Activated T-helper 1 cell treated with anti-CD3 and anti-CD28 coated beads, Interleukin-12 subunit alpha, Interleukin-12 subunit beta, Interleukin-2, Interleukin-4 antibody, amounts not matched to agents 30 ng/mL and 10 ng/mL and 1 ng/mL, durations not matched to agents 14 hours and 24 hours and 36 hours (primary cell): ENCODE measurements around the gene FCAMR. TPM values are rescaled to one million over a fixed set of nuclear protein-coding genes. Genes with fewer than 3 reads are reported as not detected.
A peak's percentile ranks its signal among the peaks of the same experiment; 100 is the strongest.

Experiments
- DNase-seq: peaks from one replicate; pipeline ENCODE4 v3.0.0; 2021; ENCODE audit warnings: low spot score
- H3K27ac Mint-ChIP-seq: one replicate; pipeline ENCODE4 v1.8.0; 2021; ENCODE audit warnings: mild to moderate bottlenecking, mixed read lengths
- H3K27me3 Mint-ChIP-seq: one replicate; pipeline ENCODE4 v1.8.0; 2022; ENCODE audit warnings: mild to moderate bottlenecking, moderate library complexity, mixed read lengths; ENCODE audit not compliant: insufficient read depth
- H3K36me3 Mint-ChIP-seq: one replicate; pipeline ENCODE4 v1.8.0; 2021; ENCODE audit warnings: low read depth, mixed read lengths
- H3K4me1 Mint-ChIP-seq: one replicate; pipeline ENCODE4 v1.8.0; 2021; ENCODE audit warnings: low read depth, mixed read lengths
- H3K4me3 Mint-ChIP-seq: one replicate; pipeline ENCODE4 v1.8.0; 2021; ENCODE audit warnings: mild to moderate bottlenecking, moderate library complexity, mixed read lengths
- H3K9me3 Mint-ChIP-seq: one replicate; pipeline ENCODE4 v1.8.0; 2021; ENCODE audit warnings: mixed read lengths
- intact Hi-C: fragments of 100-400 bp; cut with micrococcal nuclease; formaldehyde crosslinking; loops from one replicate; pipeline ENCODE4 v1.15.1; 2024
- total RNA-seq: library from RNA; stranded (reverse); gene quantifications from 2 replicates; pipeline ENCODE4 v1.2.3, GENCODE V29; 2022

The FCAMR gene
- total RNA-seq, 1 donor from 2014 or later: not detected

GRCh38 chr1:206963119-206963712, 7.0 kb downstream of the FCAMR start:
- no peak overlapping the region for H3K27ac Mint-ChIP-seq
- peaks cover 44% of the 10 kb centered on the region for H3K4me1 Mint-ChIP-seq
- no peaks in the 10 kb centered on the region for H3K27me3 Mint-ChIP-seq
- H3K9me3 Mint-ChIP-seq: no peaks in the 10 kb centered on the region
- no peak overlapping the region for H3K4me3 Mint-ChIP-seq
- intact Hi-C loops: no loop called here
- DNase-seq: no peak
- peaks cover 3% of the 10 kb centered on the region for H3K36me3 Mint-ChIP-seq

DNA sequence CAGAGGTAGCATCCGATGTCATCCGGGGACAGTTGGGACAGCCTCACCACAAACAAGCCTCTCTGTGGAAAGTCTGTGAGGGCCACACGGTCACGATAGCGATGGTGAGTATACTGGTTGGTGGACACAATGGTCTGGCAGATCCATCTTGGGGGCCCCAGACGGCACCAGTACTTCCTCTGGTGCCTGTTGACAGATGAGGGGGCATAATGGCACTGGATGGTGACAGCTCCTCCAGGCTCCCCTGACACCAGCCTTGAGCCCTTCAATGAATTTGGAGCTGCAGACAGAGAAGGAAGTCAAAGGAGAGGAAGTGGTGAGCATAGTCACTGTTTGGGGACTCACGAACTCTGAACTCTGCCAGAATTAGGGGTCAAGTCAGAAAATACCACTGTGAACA, 8.0 kb downstream of the FCAMR start:
- no peak for DNase-seq
- no peaks in the 10 kb centered on the region for H3K27me3 Mint-ChIP-seq
- H3K9me3 Mint-ChIP-seq: no peaks in the 10 kb centered on the region
- H3K27ac Mint-ChIP-seq: peak overlapping the region; percentile 11
- no peak overlapping the region for H3K4me3 Mint-ChIP-seq
- H3K36me3 Mint-ChIP-seq: peaks cover 3% of the 10 kb centered on the region
- intact Hi-C loops: no loop called here
- peaks cover 35% of the 10 kb centered on the region for H3K4me1 Mint-ChIP-seq

DNA sequence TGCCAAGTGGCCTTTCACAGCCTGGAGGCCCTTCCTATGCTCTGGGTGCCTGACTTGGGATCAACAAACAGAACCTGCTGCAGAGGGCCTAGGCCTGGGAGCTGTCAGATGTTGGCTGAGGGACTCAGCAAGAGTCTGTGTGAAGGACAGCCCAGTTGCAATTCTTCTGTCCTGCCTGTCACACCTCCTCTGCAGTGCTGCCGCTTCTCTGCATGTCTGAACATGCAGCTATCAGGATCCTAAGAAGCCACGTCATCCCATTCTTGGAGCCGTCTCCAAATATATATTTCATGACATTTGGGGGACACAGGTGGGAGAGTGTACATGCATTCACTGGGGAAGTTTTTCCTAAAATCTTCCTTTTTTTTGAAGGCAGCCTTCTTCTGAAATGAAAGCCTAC, 8.6 kb downstream of the FCAMR start:
- intact Hi-C loops: no loop called here

DNA sequence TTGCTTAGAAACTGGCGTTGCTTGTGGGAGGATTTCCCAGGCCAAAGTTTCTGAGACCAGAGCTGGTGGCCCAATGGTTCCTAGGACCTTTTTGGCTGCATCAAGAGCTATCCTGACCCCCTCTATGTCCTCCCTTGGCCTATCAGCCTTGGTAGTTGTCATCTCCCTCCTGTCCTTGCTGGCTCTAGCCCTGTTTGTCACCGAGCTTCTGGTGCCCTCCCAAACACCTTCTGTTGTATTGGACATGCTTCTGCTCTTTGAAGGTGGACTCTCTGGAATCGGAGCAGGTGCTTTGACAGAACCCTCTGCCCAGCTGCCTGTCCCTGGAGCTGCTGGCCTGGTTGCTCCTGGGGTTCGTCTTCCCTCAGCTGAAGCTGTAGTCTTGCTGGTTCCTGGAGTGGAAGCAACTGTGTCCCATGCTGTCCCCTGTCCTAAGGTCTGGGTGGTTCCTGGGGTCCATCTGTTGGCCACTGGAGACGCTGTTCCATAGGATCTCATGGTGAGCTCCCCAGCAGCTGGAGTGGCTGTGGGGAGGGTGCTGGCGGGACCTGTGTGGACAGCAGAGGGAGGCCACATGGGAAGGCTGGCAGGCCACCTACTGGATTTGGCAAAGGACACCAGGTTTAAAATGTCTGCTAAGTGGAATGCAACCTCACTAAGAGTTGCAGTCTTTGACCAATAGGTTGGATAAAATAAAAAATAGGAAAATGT, 9.4 kb downstream of the FCAMR start:
- peaks cover 3% of the 10 kb centered on the region for H3K36me3 Mint-ChIP-seq
- no peak for DNase-seq
- intact Hi-C loops: no loop called here
- no peaks in the 10 kb centered on the region for H3K9me3 Mint-ChIP-seq
- peaks cover 26% of the 10 kb centered on the region for H3K4me1 Mint-ChIP-seq
- H3K4me3 Mint-ChIP-seq: no peak overlapping the region
- no peaks in the 10 kb centered on the region for H3K27me3 Mint-ChIP-seq
- H3K27ac Mint-ChIP-seq: no peak overlapping the region

More for the DNA sequence above, 8.6 kb downstream of the FCAMR start:
- peaks cover 3% of the 10 kb centered on the region for H3K36me3 Mint-ChIP-seq
- no peak for DNase-seq
- no peaks in the 10 kb centered on the region for H3K9me3 Mint-ChIP-seq
- no peak overlapping the region for H3K27ac Mint-ChIP-seq
- peaks cover 29% of the 10 kb centered on the region for H3K4me1 Mint-ChIP-seq
- no peaks in the 10 kb centered on the region for H3K27me3 Mint-ChIP-seq
- H3K4me3 Mint-ChIP-seq: no peak overlapping the region

GRCh38 chr1:206958144-206958543, 12.1 kb downstream of the FCAMR start:
- no peak for DNase-seq

GRCh38 chr1:206957639-206958038, 12.6 kb downstream of the FCAMR start:
- intact Hi-C loops: no loop called here
- H3K9me3 Mint-ChIP-seq: no peaks in the 10 kb centered on the region
- no peak overlapping the region for H3K27ac Mint-ChIP-seq
- H3K4me3 Mint-ChIP-seq: no peak overlapping the region
- no peak for DNase-seq
- peaks cover 27% of the 10 kb centered on the region for H3K4me1 Mint-ChIP-seq
- no peaks in the 10 kb centered on the region for H3K27me3 Mint-ChIP-seq
- H3K36me3 Mint-ChIP-seq: no peaks in the 10 kb centered on the region

More at GRCh38 chr1:206958144-206958543, 12.1 kb downstream of the FCAMR start:
- Mint-ChIP-seq H3K4me3 (no peak overlapping the region), H3K4me1 (peaks cover 32% of the 10 kb centered on the region), H3K27me3 (no peaks in the 10 kb centered on the region), H3K36me3 (no peaks in the 10 kb centered on the region), H3K27ac (no peak overlapping the region), H3K9me3 (no peaks in the 10 kb centered on the region)
- intact Hi-C loops: no loop called here

DNA sequence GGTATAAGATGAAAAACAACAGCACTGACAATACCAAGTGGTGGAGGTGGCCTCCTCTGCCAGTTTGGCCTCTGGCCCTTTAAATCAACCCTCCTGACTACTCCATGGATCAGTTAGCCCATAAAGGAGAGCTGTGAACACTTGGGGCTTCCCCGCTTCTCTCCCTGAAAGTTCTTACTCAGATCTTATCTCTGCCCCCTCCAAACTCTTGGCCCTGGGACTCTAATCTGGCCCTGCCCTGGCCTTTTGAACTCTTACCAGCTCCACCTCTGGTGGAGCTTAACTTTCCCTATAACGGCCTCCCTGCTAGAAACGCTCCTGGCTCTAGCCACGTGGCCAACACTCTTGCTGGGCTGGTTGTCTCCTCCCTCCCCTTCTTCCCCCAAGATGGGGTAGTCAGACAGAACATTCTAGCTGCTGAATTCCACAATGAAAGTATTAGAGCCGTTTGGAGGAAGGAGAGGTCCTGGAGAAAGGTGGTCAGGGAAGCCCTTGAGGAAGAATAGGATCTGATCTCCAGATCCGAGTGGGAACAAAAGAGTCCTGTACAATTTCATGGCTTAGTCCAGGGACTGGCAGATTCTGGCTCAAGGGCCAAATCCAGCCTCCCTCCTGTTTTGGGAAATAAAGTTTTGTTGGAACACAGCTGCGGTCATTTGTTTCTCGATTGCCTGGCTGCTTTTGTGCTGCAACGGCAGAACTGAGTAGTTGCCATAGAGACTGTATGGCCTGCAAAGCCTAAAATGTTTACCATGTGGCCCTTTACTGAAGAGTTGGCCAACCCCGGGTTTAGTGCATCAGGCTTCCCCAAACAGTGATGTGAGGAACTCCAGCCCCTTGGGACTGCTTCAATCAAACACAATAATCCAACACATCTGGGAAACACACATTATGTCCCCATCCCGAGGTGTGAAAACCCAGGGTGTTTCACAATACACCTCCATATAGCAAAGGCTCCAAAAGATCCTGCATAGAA, 14.5 kb downstream of the FCAMR start:
- peaks cover 18% of the 10 kb centered on the region for H3K4me1 Mint-ChIP-seq
- intact Hi-C loops: no loop called here
- no peaks in the 10 kb centered on the region for H3K27me3 Mint-ChIP-seq
- H3K9me3 Mint-ChIP-seq: no peaks in the 10 kb centered on the region
- no peak for DNase-seq
- no peaks in the 10 kb centered on the region for H3K36me3 Mint-ChIP-seq
- no peak overlapping the region for H3K4me3 Mint-ChIP-seq
- H3K27ac Mint-ChIP-seq: no peak overlapping the region

DNA sequence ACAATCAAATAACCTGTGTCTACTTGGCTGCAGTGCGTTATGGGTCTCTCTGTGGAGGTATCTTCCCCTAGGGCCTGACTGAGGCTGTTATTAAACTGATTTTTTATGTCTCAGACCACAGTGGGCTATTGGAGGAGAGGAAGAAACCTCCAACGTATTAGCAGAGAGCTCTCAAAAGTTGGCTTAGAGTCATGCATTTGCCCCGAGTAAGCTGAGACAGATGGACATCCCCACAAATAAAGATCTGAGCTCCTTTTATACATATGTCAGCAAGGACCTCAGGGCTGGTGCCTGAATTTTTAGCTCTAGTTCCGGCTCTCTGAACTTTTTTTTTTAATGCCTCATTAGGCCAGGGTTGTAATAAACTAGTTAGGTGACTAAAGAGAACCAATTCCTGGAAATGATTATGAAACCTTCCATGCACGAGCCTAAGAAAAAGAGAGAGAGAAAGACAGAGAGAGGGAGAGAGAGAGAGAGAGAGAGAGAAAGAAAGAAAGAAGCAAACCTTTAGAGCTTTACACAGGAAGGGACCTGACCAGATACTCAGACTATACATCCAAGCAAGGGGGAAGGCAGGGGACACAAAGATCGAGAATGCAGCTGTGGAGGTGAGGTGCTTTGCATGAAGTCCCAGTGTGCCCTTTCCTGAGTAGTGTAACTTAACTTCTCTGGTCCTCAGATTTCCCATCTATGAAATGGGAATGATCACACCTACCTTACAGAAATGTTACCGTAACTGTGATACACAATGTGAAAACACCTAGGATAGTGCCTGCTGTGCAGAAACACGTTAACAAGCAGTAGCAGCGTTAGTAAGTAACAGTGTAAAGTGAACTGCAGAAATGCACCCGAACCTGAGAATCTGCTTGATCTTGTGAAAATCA, 15.6 kb downstream of the FCAMR start:
- no peak overlapping the region for H3K4me3 Mint-ChIP-seq
- H3K4me1 Mint-ChIP-seq: peaks cover 18% of the 10 kb centered on the region
- no peak for DNase-seq
- H3K27me3 Mint-ChIP-seq: no peaks in the 10 kb centered on the region
- peaks cover 1% of the 10 kb centered on the region for H3K36me3 Mint-ChIP-seq
- no peak overlapping the region for H3K27ac Mint-ChIP-seq
- intact Hi-C loops: no loop called here
- no peaks in the 10 kb centered on the region for H3K9me3 Mint-ChIP-seq

DNA sequence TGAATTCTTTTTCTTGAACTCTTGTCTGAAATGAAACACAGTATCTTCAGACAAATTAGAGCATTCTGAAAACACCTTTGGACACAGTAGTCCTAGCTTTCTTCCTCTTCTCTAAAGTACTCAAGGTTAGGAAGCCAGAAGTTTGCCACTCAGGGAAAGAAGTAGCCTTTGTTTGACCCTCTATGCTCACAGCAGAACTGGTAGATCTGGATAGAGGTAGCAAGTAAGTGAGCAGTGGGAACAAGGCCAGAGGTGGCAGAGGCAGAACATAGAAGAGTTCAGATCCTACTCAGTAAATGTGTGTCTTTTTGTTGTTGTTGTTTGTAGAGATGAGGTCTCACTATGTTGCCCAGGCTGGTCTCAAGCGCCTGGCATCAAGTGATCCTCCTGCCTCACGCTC, 16.6 kb downstream of the FCAMR start:
- H3K9me3 Mint-ChIP-seq: no peaks in the 10 kb centered on the region
- H3K27me3 Mint-ChIP-seq: no peaks in the 10 kb centered on the region
- intact Hi-C loops: no loop called here
- no peak overlapping the region for H3K4me3 Mint-ChIP-seq
- H3K36me3 Mint-ChIP-seq: peaks cover 1% of the 10 kb centered on the region
- H3K27ac Mint-ChIP-seq: no peak overlapping the region
- no peak for DNase-seq
- H3K4me1 Mint-ChIP-seq: peaks cover 18% of the 10 kb centered on the region

DNA sequence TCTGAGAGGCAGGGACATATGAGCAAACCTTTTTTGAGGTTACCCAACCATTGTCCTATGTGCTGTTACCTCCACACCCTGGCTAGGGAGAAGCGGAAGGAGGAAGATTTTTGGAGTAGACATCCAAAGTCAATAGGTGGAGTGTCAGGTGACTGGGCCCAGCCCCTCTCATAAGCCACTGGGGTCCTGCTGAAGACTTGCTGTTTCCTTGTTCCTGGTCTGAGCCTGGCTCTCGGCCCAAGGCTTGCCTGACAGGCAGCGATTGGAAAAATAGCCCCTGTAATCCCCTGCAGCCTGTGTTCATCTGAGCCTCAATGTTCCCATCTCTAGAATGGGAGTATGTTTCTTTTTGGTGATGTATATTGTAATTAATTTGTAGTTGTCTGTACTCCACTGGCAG, 17.1 kb downstream of the FCAMR start:
- peaks cover 1% of the 10 kb centered on the region for H3K36me3 Mint-ChIP-seq

DNA sequence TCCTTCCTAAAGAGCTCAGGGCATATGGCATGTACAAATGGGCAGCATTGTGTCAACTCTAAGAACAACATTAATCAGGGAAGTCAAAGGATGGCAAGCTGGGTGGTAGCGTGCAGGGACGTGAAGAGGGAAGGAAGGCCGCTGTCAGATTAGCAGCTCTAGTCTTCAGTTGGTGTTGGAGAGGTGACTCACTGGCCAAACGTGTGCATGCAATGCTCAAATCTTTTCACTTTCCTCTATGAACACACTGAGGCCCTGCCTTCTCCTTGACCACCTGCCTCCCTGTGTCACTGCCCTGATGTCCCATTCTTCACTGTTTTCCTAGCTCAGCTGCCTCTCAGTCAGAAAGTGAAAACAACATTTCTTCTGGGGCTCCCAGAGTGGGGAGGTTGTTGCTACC, 18.1 kb downstream of the FCAMR start:
- H3K4me3 Mint-ChIP-seq: no peak overlapping the region
- peaks cover 2% of the 10 kb centered on the region for H3K27me3 Mint-ChIP-seq
- intact Hi-C loops: no loop called here
- peaks cover 1% of the 10 kb centered on the region for H3K36me3 Mint-ChIP-seq
- DNase-seq: no peak
- H3K9me3 Mint-ChIP-seq: no peaks in the 10 kb centered on the region
- no peak overlapping the region for H3K27ac Mint-ChIP-seq
- H3K4me1 Mint-ChIP-seq: peaks cover 18% of the 10 kb centered on the region

More for the DNA sequence above, 17.1 kb downstream of the FCAMR start:
- no peaks in the 10 kb centered on the region for H3K9me3 Mint-ChIP-seq
- H3K27ac Mint-ChIP-seq: no peak overlapping the region
- H3K27me3 Mint-ChIP-seq: no peaks in the 10 kb centered on the region
- H3K4me1 Mint-ChIP-seq: peaks cover 18% of the 10 kb centered on the region
- intact Hi-C loops: no loop called here
- no peak for DNase-seq
- H3K4me3 Mint-ChIP-seq: no peak overlapping the region

GRCh38 chr1:206951318-206952100, 18.8 kb downstream of the FCAMR start:
- H3K9me3 Mint-ChIP-seq: no peaks in the 10 kb centered on the region
- DNase-seq: no peak
- H3K4me3 Mint-ChIP-seq: no peak overlapping the region
- H3K27ac Mint-ChIP-seq: no peak overlapping the region
- peaks cover 18% of the 10 kb centered on the region for H3K4me1 Mint-ChIP-seq
- intact Hi-C loops: no loop called here
- peaks cover 1% of the 10 kb centered on the region for H3K36me3 Mint-ChIP-seq
- H3K27me3 Mint-ChIP-seq: peaks cover 2% of the 10 kb centered on the region
